GM23338 (cell line): ENCODE data around the gene OR4S2.

ENCODE experiments used
- POLR2AphosphoS5 ChIP-seq: IDR thresholded peaks from 2 replicates; pipeline ENCODE4 v1.6.1; 2016; ENCODE audit warnings: antibody characterized with exemption, low read depth
- TF ChIP-seq, protein P1 (sequence below), 2 experiments: fragments of 200-600 bp in 1 of 2; sonication (generic) in 1 of 2; conservative IDR thresholded peaks; 2 replicates each; pipeline versions ENCODE4 v1.5.1 to v1.6.1; 2016 to 2017; ENCODE audit warnings: antibody characterized with exemption in 2 of 2, low read depth in 2 of 2, mild to moderate bottlenecking in 2 of 2, moderate library complexity in 1 of 2

DNA sequence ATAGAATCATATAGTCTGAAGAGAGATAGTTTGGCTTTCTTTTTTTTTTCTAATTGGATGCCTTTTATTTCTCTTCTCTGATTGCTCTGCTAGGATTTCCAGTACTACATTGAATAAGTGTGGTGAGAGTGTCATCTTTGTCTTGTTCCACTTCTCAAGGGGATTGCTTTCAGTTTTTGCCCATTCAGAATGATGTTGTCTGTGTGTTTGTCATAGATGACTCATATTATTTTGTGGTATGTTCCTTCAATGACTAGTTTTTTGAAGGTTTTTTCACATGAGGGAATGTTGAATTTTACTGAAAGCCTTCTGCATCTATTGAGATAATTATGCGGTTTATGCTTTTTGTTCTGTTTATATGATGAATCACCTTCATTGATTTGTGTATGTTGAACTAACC is 23.6 kb upstream of the OR4S2 start:
- TF ChIP-seq POLR2AphosphoS5 = no peak
- TF ChIP-seq, protein P1, sequence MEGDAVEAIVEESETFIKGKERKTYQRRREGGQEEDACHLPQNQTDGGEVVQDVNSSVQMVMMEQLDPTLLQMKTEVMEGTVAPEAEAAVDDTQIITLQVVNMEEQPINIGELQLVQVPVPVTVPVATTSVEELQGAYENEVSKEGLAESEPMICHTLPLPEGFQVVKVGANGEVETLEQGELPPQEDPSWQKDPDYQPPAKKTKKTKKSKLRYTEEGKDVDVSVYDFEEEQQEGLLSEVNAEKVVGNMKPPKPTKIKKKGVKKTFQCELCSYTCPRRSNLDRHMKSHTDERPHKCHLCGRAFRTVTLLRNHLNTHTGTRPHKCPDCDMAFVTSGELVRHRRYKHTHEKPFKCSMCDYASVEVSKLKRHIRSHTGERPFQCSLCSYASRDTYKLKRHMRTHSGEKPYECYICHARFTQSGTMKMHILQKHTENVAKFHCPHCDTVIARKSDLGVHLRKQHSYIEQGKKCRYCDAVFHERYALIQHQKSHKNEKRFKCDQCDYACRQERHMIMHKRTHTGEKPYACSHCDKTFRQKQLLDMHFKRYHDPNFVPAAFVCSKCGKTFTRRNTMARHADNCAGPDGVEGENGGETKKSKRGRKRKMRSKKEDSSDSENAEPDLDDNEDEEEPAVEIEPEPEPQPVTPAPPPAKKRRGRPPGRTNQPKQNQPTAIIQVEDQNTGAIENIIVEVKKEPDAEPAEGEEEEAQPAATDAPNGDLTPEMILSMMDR (conservative IDR thresholded peaks at IDR 0.05; ENCODE audit: low read depth in 2 of 2) = no peak
